ENCODE results near the gene TBRG4. TPM values are rescaled to one million over a fixed set of nuclear protein-coding genes. Genes with fewer than 3 reads are reported as not detected.

Gene TBRG4
- total RNA-seq, 1 experiment from 2014 or later: 107 TPM

DNA sequence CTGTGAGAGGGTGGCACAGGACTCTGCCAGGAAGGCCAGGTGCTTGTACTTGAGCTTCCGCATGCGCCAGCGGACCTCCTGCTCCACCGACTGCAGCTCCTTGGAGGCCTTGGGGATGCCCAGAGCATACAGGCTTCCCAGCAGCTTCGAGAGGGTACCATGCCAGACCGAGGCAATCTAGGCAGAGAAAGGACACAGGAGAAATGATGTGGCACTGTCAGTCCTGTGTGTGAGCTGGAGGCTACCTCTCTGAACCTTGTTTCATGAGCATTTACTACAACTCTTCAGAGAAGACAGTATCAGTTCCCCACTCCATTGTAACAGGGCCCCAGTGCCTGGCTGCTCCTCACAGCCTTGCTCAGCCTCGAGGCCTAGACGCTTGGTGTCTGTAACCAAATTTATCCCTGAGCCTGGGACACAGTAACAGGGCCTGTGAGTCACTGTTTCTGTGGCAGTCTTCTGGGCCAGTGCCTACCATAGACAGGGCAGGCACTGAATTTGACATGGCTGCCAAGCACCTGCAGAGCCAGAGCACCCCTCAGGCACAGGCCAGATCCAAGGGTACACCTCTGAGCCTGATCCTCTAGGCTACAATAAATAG is 5.8 kb downstream of the TBRG4 start:
- no peak for ATAC-seq
- DNase-seq: no peak
- no peak overlapping the region for H3K4me3 ChIP-seq (ENCODE audit: low read length)
- no peak overlapping the region for H3K4me2 ChIP-seq (ENCODE audit: low read length)
- no peak overlapping the region for H3K9ac ChIP-seq (ENCODE audit: low read length)
- no peak overlapping the region for H3K27ac ChIP-seq (ENCODE audit: low read length)
- TF ChIP-seq EZH2 (IDR thresholded peaks at IDR 0.05; ENCODE audit: low read length, unreplicated experiment) (no peak), EZH2phosphoT487 (IDR thresholded peaks at IDR 0.05; ENCODE audit: borderline replicate concordance, low read length) (no peak)
- TF ChIP-seq, protein P1, sequence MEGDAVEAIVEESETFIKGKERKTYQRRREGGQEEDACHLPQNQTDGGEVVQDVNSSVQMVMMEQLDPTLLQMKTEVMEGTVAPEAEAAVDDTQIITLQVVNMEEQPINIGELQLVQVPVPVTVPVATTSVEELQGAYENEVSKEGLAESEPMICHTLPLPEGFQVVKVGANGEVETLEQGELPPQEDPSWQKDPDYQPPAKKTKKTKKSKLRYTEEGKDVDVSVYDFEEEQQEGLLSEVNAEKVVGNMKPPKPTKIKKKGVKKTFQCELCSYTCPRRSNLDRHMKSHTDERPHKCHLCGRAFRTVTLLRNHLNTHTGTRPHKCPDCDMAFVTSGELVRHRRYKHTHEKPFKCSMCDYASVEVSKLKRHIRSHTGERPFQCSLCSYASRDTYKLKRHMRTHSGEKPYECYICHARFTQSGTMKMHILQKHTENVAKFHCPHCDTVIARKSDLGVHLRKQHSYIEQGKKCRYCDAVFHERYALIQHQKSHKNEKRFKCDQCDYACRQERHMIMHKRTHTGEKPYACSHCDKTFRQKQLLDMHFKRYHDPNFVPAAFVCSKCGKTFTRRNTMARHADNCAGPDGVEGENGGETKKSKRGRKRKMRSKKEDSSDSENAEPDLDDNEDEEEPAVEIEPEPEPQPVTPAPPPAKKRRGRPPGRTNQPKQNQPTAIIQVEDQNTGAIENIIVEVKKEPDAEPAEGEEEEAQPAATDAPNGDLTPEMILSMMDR (conservative IDR thresholded peaks at IDR 0.05; ENCODE audit: low read depth, low read length): no peak
- H3K79me2 ChIP-seq (ENCODE audit: low read length): peaks cover 54% of the 10 kb centered on the region
- no peak overlapping the region for H2AFZ ChIP-seq (ENCODE audit: low read length)
- ChIA-PET CTCF (no interaction called here), POLR2A (ENCODE audit: unreplicated experiment) (no interaction called here)
- no peaks in the 10 kb centered on the region for H3F3A ChIP-seq (ENCODE audit: low read length, unreplicated experiment)
- no peaks in the 10 kb centered on the region for H3K9me2 ChIP-seq (replicated peaks; ENCODE audit: low read length)
- no peaks in the 10 kb centered on the region for H3K27me3 ChIP-seq (ENCODE audit: low read length)
- BruUV-seq (replicated peaks): no TSS peak
- intact Hi-C loops (cut with micrococcal nuclease): no loop called here
- peaks cover 81% of the 10 kb centered on the region for H3K36me3 ChIP-seq (ENCODE audit: low read depth, low read length)
- H3K4me1 ChIP-seq (ENCODE audit: insufficient read depth, low read length): peaks cover 24% of the 10 kb centered on the region
- H3K9me3 ChIP-seq (ENCODE audit: low read length): no peaks in the 10 kb centered on the region
- H4K20me1 ChIP-seq (ENCODE audit: low read length): peaks cover 35% of the 10 kb centered on the region; the same call in 1 of the 2 replicates

DNA sequence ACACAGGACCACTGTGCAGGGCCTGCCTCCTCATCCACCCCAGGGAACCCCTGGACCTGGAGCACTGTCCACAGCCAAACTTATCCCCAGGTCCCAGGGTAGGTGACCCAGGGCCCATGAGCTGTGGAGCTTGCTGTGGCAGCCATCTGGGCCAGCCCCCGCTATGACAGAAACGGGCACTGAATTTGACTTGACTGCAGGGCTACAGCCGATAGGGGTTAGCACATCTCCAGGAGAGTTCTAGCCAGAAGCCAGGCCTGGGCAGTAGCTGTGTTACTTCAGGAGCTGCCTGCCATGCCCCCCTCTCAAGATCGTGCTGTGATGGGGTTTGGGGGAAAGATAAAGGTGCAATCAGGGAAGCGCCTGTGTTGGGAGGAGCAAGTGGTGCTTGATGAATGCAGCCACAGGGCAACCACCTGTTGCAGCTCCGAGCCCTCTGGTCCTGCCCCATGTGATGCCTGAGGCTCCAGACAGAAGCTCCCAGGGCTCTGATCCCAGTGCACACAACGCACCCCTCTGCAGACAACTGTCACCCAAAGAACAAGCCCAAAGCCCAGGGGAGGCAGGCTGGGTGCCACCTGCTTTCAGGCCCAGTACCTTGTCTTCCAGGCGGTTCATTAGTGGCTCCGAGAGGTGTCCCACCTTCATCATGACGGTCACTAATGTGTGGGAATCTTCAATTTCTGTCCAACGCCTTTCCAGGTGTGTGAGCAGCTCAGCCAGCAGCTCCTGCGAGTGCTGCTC is 6.5 kb downstream of the TBRG4 start:
- H3K9ac ChIP-seq (ENCODE audit: low read length): no peak overlapping the region
- H3K79me2 ChIP-seq (ENCODE audit: low read length): peaks cover 47% of the 10 kb centered on the region
- intact Hi-C loops (cut with micrococcal nuclease): no loop called here
- ChIA-PET CTCF (no interaction called here), POLR2A (ENCODE audit: unreplicated experiment) (no interaction called here)
- TF ChIP-seq EZH2phosphoT487 (IDR thresholded peaks at IDR 0.05; ENCODE audit: borderline replicate concordance, low read length) (no peak), EZH2 (IDR thresholded peaks at IDR 0.05; ENCODE audit: low read length, unreplicated experiment) (no peak)
- TF ChIP-seq, protein P1 (conservative IDR thresholded peaks at IDR 0.05; ENCODE audit: low read depth, low read length): no peak
- no peak overlapping the region for H3K4me2 ChIP-seq (ENCODE audit: low read length)
- no TSS peak for BruUV-seq (replicated peaks)
- peaks cover 33% of the 10 kb centered on the region; the same call in 1 of the 2 replicates for H4K20me1 ChIP-seq (ENCODE audit: low read length)
- no peaks in the 10 kb centered on the region for H3K9me3 ChIP-seq (ENCODE audit: low read length)
- ATAC-seq: no peak
- H2AFZ ChIP-seq (ENCODE audit: low read length): no peak overlapping the region
- H3K9me2 ChIP-seq (replicated peaks; ENCODE audit: low read length): no peaks in the 10 kb centered on the region
- H3K27ac ChIP-seq (ENCODE audit: low read length): no peak overlapping the region
- peaks cover 88% of the 10 kb centered on the region for H3K36me3 ChIP-seq (ENCODE audit: low read depth, low read length)
- H3K4me3 ChIP-seq (ENCODE audit: low read length): no peak overlapping the region
- H3K27me3 ChIP-seq (ENCODE audit: low read length): no peaks in the 10 kb centered on the region
- no peaks in the 10 kb centered on the region for H3F3A ChIP-seq (ENCODE audit: low read length, unreplicated experiment)
- peaks cover 18% of the 10 kb centered on the region for H3K4me1 ChIP-seq (ENCODE audit: insufficient read depth, low read length)
- DNase-seq: no peak
